Omental fat pad (tissue), 4 donors: ENCODE measurements around the gene FIBCD1. TPM values are rescaled to one million over a fixed set of nuclear protein-coding genes. Genes with fewer than 3 reads are reported as not detected.

Experiments used
- ATAC-seq: fragments of 150-250 bp; one replicate; pipeline ENCODE4 v1.9.1; 2016; ENCODE audit warnings: mild to moderate bottlenecking, moderate library complexity; ENCODE audit not compliant: low FRiP score
- DNase-seq: peaks from one replicate; pipeline ENCODE4 v3.0.0-alpha.2; 2019; ENCODE audit warnings: low spot score
- total RNA-seq, 4 donors: library from RNA; depleted of rRNA; stranded (reverse); fragments of >200 nt; gene quantifications; one replicate each; pipeline ENCODE4 v1.1.0, GENCODE V29; 2016
- TF ChIP-seq, protein P1 (sequence below), 3 donors: fragments of 450-650 bp; IDR thresholded peaks; one replicate each; pipeline ENCODE4 v1.5.1; 2016 to 2017; ENCODE audit warnings: antibody characterized with exemption in 3 of 3, mild to moderate bottlenecking in 3 of 3, moderate library complexity in 2 of 3

Gene FIBCD1
- total RNA-seq, 4 donors from 2014 or later: 1.6 TPM; not detected in 3

GRCh38 chr9:130857864-130858738 lies 80.9 kb downstream of the FIBCD1 start:
- ATAC-seq (peak; percentile 73), DNase-seq (no peak)

DNA sequence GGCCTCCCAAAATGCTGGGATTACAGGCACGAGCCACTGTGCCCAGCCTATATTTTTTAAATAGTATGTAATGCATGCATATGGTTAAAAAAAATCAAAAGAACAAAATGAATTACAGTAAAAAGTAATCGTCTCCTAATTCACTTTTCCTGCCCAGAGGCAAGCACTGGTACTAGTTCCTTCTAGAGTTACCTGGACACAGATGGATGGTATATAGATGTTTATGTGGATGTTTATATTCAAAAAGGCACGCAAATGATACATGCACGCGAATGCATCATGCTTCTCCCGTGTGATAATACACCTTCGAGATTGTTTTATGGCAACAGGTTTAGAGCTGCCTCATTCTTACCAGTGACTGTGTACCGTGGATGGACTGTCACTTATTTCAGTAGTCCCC lies 82.6 kb downstream of the FIBCD1 start:
- ATAC-seq (no peak), DNase-seq (no peak)
- TF ChIP-seq, protein P1, sequence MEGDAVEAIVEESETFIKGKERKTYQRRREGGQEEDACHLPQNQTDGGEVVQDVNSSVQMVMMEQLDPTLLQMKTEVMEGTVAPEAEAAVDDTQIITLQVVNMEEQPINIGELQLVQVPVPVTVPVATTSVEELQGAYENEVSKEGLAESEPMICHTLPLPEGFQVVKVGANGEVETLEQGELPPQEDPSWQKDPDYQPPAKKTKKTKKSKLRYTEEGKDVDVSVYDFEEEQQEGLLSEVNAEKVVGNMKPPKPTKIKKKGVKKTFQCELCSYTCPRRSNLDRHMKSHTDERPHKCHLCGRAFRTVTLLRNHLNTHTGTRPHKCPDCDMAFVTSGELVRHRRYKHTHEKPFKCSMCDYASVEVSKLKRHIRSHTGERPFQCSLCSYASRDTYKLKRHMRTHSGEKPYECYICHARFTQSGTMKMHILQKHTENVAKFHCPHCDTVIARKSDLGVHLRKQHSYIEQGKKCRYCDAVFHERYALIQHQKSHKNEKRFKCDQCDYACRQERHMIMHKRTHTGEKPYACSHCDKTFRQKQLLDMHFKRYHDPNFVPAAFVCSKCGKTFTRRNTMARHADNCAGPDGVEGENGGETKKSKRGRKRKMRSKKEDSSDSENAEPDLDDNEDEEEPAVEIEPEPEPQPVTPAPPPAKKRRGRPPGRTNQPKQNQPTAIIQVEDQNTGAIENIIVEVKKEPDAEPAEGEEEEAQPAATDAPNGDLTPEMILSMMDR (IDR thresholded peaks at IDR 0.05): no peak

More at GRCh38 chr9:130857864-130858738, 80.9 kb downstream of the FIBCD1 start:
- TF ChIP-seq, protein P1 (IDR thresholded peaks at IDR 0.05): no peak

DNA sequence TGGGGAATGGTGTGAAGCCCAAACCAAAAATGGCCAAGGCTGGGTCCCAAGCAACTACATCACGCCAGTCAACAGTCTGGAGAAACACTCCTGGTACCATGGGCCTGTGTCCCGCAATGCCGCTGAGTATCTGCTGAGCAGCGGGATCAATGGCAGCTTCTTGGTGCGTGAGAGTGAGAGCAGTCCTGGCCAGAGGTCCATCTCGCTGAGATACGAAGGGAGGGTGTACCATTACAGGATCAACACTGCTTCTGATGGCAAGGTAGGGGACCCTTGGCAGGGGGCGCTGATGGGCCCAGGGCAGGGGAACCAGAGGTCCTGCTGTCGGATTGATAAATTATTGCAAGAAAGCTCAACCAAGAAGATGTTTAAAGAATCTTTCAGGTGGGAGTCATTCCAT lies 84.2 kb downstream of the FIBCD1 start:
- TF ChIP-seq, protein P1 (IDR thresholded peaks at IDR 0.05): no peak
- ATAC-seq (no peak), DNase-seq (no peak)

GRCh38 chr9:130854092-130854491 lies 85.0 kb downstream of the FIBCD1 start:
- ATAC-seq (no peak), DNase-seq (no peak)
- TF ChIP-seq, protein P1 (IDR thresholded peaks at IDR 0.05): no peak

DNA sequence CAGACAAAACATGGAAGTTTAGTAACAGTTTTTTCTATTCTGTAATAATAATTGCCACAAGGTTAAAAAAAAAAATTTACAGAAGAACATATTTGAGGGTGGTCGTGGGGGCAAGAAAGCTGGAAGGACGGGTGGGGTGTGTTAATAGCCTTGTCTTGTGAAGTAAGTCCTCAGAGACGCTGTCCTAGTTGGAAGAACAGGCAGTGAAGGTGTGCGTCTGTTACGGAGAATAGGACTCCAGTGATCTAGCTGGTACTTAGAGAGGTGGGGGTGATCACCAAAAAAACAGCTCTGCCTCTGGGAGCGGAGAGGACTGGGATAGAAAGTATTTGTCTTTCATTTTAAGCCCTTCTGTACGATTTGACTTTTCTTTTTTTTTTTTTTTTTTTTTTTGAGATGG lies 86.2 kb downstream of the FIBCD1 start:
- no peak for DNase-seq
- ATAC-seq: no peak
- TF ChIP-seq, protein P1 (IDR thresholded peaks at IDR 0.05): no peak

Other genes starting within 250 kb of the FIBCD1 start
- gene EXOSC2, start 245.5 kb downstream of the FIBCD1 start, total RNA-seq: 10 to 100 TPM; 16.9 to 46.6 (median 22.6) TPM
- gene ABL1, start 104.0 kb downstream of the FIBCD1 start, total RNA-seq: 10 to 100 TPM; 48.8 to 82.8 (median 75.3) TPM
- not detected for gene QRFP, start 42.4 kb downstream of the FIBCD1 start, total RNA-seq
- gene LAMC3, start 69.9 kb upstream of the FIBCD1 start, total RNA-seq: 1 to 10 TPM in 1 of 4 donors, under 1 TPM in 3; 0.09 to 1.9 (median 0.65) TPM
- 100 to 1,000 TPM in 1 of 4 donors, 10 to 100 TPM in 3; 19.9 to 121 (median 38.4) TPM for gene AIF1L, start 157.3 kb upstream of the FIBCD1 start, total RNA-seq
- 10 to 100 TPM; 27.4 to 78.3 (median 47.4) TPM for gene NUP214, start 186.3 kb upstream of the FIBCD1 start, total RNA-seq